Neural crest cell (in vitro differentiated cells): ENCODE measurements around the gene SIRPB2. TPM values are rescaled to one million over a fixed set of nuclear protein-coding genes. Genes with fewer than 3 reads are reported as not detected.

Experiments used
- DNase-seq: peaks from one replicate; pipeline ENCODE4 v3.0.0; 2021; ENCODE audit warnings: low read depth, mixed read lengths, low spot score
- H3K27ac Mint-ChIP-seq: one replicate; pipeline ENCODE4 v1.8.0; 2021; ENCODE audit warnings: mild to moderate bottlenecking, mixed read lengths; ENCODE audit not compliant: unreplicated experiment
- H3K27me3 Mint-ChIP-seq: 2 replicates; pipeline ENCODE4 v1.8.0; 2021; ENCODE audit warnings: low read depth, mild to moderate bottlenecking, mixed read lengths
- H3K36me3 Mint-ChIP-seq: 2 replicates; pipeline ENCODE4 v1.8.0; 2021; ENCODE audit warnings: low read depth, mild to moderate bottlenecking, mixed read lengths
- H3K4me1 Mint-ChIP-seq: 2 replicates; pipeline ENCODE4 v1.8.0; 2021; ENCODE audit warnings: mixed read lengths
- H3K4me3 Mint-ChIP-seq: one replicate; pipeline ENCODE4 v1.8.0; 2021; ENCODE audit warnings: mild to moderate bottlenecking, mixed read lengths
- H3K9me3 Mint-ChIP-seq: 2 replicates; pipeline ENCODE4 v1.8.0; 2021; ENCODE audit warnings: mixed read lengths
- total RNA-seq: library from RNA; stranded (reverse); gene quantifications from 2 replicates; pipeline ENCODE4 v1.2.1, GENCODE V29; 2021
- TF ChIP-seq, protein P1 (sequence below): fragments of 200-600 bp; sonication (generic); conservative IDR thresholded peaks from 2 replicates; pipeline ENCODE4 v1.5.0; 2021; ENCODE audit warnings: antibody characterized with exemption, mild to moderate bottlenecking

Gene SIRPB2
- total RNA-seq, 1 donor from 2014 or later = not detected

DNA sequence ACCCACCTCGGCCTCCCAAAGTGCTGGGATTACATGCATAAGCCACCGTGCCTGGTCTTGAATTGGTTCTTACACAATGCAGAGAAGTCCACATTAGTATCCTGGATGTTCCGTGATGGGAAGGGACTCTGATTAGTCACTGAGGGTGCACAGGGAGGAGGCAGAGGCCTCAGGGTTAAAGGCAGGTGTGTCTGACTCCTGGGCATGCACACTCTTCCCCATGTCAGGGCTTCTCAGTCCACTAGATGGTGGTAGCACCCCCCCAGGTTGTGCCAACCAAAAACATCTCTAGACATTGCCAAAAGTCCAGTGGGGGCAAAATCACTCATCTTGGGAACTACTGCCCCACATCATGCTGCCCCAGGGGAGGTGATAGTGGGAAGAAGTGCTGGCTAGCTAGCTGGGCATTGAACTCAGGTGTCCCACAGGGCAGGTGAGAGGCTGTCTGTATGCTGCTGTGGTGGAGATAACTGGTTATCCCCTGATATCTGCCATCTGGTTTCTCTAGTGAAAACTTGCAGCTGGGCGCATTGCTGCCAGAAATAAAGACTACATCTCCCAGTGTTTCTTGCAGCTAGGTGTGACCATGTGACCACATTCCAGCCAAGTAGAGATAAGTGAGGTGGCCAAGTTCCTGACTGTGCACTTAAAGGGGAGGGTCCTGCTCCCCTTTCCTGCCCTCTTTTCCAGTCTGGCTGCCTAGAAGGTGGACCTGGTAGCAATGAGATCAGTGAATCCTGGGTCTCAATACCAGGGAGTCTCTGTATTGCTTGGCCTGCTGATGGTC is 16.2 kb downstream of the SIRPB2 start:
- Mint-ChIP-seq H3K4me3 (no peak overlapping the region), H3K36me3 (no peaks in the 10 kb centered on the region), H3K27me3 (peaks cover 24% of the 10 kb centered on the region), H3K9me3 (no peaks in the 10 kb centered on the region), H3K4me1 (peaks cover 2% of the 10 kb centered on the region), H3K27ac (no peak overlapping the region)
- no peak for DNase-seq
- TF ChIP-seq, protein P1, sequence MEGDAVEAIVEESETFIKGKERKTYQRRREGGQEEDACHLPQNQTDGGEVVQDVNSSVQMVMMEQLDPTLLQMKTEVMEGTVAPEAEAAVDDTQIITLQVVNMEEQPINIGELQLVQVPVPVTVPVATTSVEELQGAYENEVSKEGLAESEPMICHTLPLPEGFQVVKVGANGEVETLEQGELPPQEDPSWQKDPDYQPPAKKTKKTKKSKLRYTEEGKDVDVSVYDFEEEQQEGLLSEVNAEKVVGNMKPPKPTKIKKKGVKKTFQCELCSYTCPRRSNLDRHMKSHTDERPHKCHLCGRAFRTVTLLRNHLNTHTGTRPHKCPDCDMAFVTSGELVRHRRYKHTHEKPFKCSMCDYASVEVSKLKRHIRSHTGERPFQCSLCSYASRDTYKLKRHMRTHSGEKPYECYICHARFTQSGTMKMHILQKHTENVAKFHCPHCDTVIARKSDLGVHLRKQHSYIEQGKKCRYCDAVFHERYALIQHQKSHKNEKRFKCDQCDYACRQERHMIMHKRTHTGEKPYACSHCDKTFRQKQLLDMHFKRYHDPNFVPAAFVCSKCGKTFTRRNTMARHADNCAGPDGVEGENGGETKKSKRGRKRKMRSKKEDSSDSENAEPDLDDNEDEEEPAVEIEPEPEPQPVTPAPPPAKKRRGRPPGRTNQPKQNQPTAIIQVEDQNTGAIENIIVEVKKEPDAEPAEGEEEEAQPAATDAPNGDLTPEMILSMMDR = no peak

- H3K4me1 Mint-ChIP-seq = peaks cover 5% of the 10 kb centered on the region
These were observed 16.9 kb downstream of the SIRPB2 start for GRCh38 chr20:1474325-1474724.

GRCh38 chr20:1473246-1474220 is 17.7 kb downstream of the SIRPB2 start:
- DNase-seq = no peak
- H3K4me3 Mint-ChIP-seq = no peak overlapping the region
- H3K9me3 Mint-ChIP-seq = no peaks in the 10 kb centered on the region
- TF ChIP-seq, protein P1 = no peak
- H3K27ac Mint-ChIP-seq = peak overlapping the region; percentile 35
- peaks cover 22% of the 10 kb centered on the region for H3K27me3 Mint-ChIP-seq
- H3K4me1 Mint-ChIP-seq = peaks cover 5% of the 10 kb centered on the region
- no peaks in the 10 kb centered on the region for H3K36me3 Mint-ChIP-seq

More at GRCh38 chr20:1474325-1474724, 16.9 kb downstream of the SIRPB2 start:
- H3K36me3 Mint-ChIP-seq = no peaks in the 10 kb centered on the region
- TF ChIP-seq, protein P1 = no peak
- H3K27ac Mint-ChIP-seq = no peak overlapping the region
- no peak overlapping the region for H3K4me3 Mint-ChIP-seq
- H3K9me3 Mint-ChIP-seq = no peaks in the 10 kb centered on the region
- DNase-seq = no peak
- H3K27me3 Mint-ChIP-seq = peaks cover 21% of the 10 kb centered on the region

DNA sequence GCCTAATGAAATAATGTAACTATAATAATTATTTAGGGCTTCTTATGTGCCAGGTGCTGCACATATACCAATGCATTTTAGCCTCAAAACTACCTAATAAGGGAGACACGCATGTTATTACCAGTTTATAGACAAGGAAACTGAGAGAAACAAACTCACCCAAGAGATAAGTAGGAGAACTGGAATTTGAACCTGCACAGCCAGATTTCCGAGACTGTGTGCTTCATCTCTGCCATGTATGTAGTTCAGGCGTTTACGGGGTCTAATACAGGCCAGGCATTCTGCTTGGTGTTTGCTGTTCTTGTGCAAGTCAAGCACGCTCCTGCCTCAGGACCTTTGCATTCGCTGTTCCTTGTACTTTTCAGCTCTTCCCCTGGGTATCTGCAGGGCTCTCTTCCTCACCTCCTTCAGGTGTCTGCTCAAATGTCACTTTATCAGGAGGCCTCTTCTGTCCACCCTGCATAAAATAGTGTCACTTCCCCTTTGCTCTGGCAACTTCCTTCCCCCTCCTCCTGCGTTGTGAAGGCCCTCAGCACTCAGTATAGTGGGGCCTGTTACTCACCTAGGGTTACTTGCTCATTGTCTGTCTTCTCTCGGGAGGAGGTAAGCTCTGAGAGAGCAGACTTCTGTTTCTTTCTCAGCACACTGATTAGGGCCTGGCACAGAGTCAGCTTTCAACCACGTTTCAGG is 18.5 kb downstream of the SIRPB2 start:
- DNase-seq = no peak
- H3K9me3 Mint-ChIP-seq = no peaks in the 10 kb centered on the region
- TF ChIP-seq, protein P1 = no peak
- H3K27ac Mint-ChIP-seq = no peak overlapping the region
- peaks cover 5% of the 10 kb centered on the region for H3K4me1 Mint-ChIP-seq
- H3K36me3 Mint-ChIP-seq = no peaks in the 10 kb centered on the region
- H3K27me3 Mint-ChIP-seq = peaks cover 23% of the 10 kb centered on the region
- no peak overlapping the region for H3K4me3 Mint-ChIP-seq

DNA sequence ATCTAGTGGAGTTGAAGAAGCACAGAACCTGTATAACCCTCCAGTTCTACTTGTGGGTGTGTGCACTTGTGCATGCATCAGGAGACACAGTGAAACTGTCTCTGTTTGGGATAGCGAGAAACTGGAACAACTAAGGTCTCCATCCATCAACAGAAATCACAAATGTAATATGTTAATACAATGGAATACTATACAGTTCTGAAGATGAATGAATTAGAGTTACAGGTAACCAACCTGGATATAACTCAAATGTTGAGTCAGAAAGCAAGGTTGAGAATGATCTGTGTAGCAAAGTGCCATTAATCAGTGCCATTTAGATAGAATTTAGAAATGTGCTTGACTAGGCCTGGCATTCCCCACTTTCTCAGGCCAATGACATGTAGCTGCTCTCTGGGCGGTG is 20.0 kb downstream of the SIRPB2 start:
- peaks cover 10% of the 10 kb centered on the region for H3K4me1 Mint-ChIP-seq
- no peak for DNase-seq
- H3K36me3 Mint-ChIP-seq = no peaks in the 10 kb centered on the region
- H3K27ac Mint-ChIP-seq = no peak overlapping the region
- peaks cover 28% of the 10 kb centered on the region for H3K27me3 Mint-ChIP-seq
- no peaks in the 10 kb centered on the region for H3K9me3 Mint-ChIP-seq
- TF ChIP-seq, protein P1 = no peak
- H3K4me3 Mint-ChIP-seq = no peak overlapping the region
